Hepatocyte (in vitro differentiated cells): ENCODE data around the gene WNT6.

Experiments used
- CTCF ChIP-seq: fragments of 200-600 bp; sonication (generic); IDR thresholded peaks from 2 replicates; pipeline ENCODE4 v1.5.1; 2016; ENCODE audit warnings: antibody characterized with exemption, mild to moderate bottlenecking; ENCODE audit not compliant: poor library complexity
- EZH2 ChIP-seq: fragments of 200-600 bp; sonication (generic); IDR thresholded peaks from 2 replicates; pipeline ENCODE4 v1.6.1; 2016; ENCODE audit warnings: antibody characterized with exemption, mild to moderate bottlenecking, borderline replicate concordance
- EZH2phosphoT487 ChIP-seq: fragments of 200-600 bp; sonication (generic); IDR thresholded peaks from one replicate; pipeline ENCODE4 v1.6.1; 2018; ENCODE audit warnings: antibody characterized with exemption, mild to moderate bottlenecking, low read depth, moderate library complexity; ENCODE audit not compliant: unreplicated experiment, severe bottlenecking

GRCh38 chr2:218853766-218854165, 5.8 kb upstream of the WNT6 start:
- no peak for TF ChIP-seq CTCF
- no peak for TF ChIP-seq EZH2
- no peak for TF ChIP-seq EZH2phosphoT487
